NCI-H1092 (cell line): ENCODE results near the gene COL7A1.
"Not testable (repeated sequence)": the region's sequence is repeated elsewhere in the genome, so short reads cannot be mapped to it uniquely, and the experiment has no call there.

Experiments
- DNase-seq: peaks from one replicate; lab custom pipeline; 2025; lab: John Stamatoyannopoulos, UW

COL7A1 gene

DNA sequence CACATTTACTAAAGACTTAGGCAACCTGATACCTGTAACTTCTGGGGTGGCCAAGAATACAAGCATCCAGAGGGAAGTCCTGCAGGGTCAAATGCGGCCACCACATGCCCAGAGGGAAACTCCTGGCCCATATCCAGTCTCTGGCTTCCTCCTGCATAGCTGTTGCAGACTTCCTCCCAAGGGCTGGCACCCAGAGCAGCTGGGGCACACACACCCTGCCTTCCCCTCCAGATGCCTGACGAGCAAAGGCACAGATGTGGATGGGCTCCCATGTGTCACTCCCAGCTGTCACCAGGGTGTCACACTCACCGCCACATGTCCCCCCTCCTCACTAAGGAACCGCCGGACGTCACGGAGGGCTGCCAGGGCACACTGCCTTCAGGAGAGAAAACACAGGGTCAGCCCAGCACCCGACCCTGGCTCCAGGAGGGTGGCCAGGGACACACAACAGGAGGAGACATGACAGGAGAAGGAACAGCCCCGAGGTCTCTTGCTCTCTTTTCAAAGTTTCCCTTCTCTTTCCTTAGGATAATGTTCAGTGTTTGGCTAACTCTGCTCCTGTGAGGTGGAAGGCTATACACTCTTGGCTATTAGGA is 51.8 kb downstream of the COL7A1 start:
- DNase-seq: no peak

DNA sequence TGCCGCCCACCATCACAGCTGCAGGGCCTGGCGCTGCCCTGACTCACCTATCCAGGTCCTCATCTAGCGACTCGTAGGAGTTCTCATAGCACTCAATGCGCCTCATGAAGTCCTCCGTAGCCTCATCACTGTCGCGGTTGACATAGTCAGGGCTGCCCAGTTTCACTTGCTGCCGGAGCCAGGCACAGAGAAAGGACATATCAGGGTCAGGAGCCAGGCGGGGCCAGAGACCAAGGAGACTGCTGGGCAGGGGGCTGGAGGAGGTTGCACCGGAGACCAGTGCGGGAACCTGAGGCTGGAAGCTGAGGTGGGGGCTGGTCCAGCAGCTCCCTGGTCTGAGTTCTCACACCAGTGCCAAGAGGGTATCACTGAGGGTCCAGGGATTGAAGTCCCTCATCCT is 56.7 kb downstream of the COL7A1 start:
- DNase-seq: no peak

- DNase-seq: no peak
Observed at GRCh38 chr3:48536785-48537184, 58.3 kb downstream of the COL7A1 start.

DNA sequence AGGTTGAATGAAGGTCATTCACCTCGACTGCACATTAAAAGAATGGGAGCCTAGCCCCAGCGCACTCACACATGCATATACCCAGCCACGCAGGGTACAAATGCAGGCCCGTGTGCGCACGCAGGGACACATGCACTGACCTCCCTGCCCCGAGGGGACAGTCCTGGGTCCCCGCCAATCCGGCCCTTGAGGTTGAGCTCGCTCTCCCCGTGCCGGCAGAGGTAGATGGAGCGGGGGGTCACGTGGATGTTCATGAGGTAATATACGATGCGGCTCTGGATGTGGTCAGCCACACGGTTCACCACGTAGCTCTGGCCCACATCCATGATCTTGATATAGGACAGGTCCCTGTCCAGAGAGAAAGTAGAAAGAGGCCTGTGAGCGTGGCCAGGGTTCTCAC is 59.0 kb downstream of the COL7A1 start:
- DNase-seq: no peak

DNA sequence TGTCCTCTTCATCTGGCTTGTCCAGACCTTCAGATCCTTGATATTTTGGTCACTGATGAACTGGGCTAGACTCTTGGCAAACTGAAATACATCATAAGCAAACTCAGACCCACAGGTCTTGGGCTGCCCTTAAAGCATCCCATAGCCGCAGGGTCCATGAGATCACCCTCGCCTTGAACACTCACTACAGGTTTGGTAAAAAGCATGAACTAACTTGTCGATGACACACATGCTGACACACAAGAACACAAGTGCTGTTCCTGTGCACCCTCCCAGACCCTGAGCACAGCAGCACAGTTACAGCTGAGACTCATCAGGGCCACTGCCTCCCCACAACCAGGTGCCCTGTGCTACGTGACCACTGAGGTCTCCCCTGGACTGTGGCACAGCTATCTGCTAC is 59.6 kb downstream of the COL7A1 start:
- DNase-seq: no peak

GRCh38 chr3:48532977-48533337 is 62.2 kb downstream of the COL7A1 start:
- DNase-seq: no peak

GRCh38 chr3:48532271-48532976 is 62.7 kb downstream of the COL7A1 start:
- no peak for DNase-seq

GRCh38 chr3:48530701-48531100 is 64.4 kb downstream of the COL7A1 start:
- DNase-seq: not testable (repeated sequence)

DNA sequence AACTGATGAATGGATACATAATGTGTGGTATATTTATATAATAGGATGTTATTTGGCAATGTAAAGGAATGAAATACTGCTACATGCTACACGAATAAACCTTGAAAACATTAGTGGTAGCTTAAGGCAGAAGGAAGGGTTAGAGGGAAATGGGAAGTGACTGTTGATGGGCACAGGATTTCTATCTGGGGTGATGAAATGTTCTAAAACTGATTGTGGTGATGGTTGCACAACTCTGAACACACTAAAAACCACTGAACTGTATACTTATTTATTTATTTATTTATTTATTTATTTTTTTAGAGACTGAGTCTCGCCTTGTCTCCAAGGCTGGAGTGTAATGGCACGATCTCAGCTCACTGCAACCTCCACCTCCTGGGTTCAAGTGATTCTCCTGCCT is 66.4 kb downstream of the COL7A1 start:
- no peak for DNase-seq

DNA sequence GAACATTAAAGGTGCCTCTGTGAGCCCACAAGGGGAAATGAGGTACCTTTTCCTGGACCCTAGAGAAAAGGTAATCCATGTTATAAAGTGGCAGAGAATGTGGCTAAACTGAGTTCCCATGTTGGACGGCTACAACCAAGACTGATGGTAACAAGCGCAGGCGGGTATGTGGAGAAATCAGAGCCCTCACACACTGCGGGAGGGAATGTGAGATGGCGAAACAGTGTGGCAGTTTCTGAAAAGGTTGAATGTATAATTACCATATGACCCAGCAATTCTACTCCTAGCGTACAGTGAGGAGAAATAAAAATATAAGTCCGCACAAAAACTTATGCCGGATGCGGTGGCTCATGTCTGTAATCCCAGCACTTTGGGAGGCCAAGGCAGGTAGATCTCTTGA is 67.1 kb downstream of the COL7A1 start:
- DNase-seq: no peak

DNA sequence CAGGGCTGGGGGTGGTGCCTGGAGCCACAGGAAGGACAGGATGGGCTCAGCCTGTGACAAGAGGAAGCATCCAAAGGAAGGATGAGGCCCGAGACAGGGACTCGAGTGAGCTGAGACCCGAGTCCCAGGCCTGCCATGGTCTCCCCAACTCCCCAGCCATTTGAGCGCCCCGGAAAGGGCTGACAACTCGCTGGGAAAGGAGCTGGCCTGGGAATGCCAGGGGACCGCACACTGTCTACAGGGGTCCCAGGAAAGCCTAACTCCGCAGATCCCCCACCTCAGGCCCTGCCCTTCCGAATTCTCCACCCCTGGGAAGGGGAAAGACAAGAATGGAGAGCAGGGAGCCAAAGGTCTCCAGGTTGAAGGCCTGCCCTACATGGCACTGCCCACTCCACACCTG is 70.2 kb downstream of the COL7A1 start:
- DNase-seq: no peak

DNA sequence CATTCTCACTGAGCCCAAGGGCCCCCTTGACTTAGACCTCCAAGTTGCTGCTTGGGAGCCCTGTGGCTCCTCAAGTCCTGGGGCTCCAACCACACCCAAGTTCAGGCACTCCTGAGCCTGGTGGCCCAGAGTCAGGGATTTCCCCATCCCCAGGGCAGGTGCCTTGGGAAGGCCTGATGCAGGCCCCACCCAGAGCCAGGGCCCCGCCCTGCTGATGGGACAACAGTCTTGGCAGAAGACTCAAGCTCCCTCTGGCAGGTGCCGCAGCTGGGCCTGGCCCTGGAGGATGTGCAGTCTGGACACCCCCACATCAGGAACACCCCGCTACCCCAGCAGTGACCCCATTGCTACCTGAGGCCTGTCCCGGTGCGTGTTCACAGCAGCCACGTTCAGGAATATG is 73.5 kb downstream of the COL7A1 start:
- no peak for DNase-seq

DNA sequence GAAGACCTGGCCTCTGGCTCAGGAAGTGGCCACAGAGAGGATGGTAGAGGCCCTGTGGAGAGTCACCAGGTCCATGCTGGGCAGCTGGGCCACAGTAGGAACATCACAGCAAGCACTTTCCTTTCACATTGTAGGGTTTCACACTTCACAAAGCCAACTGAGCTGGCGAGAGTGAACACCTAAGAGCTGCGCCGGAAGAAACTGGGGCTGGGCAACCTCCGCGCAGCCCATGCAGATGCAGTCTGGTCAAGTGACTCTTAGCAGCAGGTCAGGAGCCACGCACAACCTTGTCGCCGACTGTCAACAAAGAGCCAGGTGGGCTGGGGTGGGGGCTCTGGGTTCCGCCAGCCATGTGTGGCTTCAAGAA is 75.9 kb downstream of the COL7A1 start:
- DNase-seq: no peak

- no peak for DNase-seq
Observed at GRCh38 chr3:48518638-48519276, 76.4 kb downstream of the COL7A1 start.

- DNase-seq: no peak
Observed at GRCh38 chr3:48518069-48518468, 77.1 kb downstream of the COL7A1 start.

- no peak for DNase-seq
Observed at GRCh38 chr3:48516571-48516970, 78.6 kb downstream of the COL7A1 start.

- no peak for DNase-seq
Observed at GRCh38 chr3:48514431-48515227, 80.5 kb downstream of the COL7A1 start.
